SU-DHL-6 (cell line): ENCODE results near the gene C6orf89.

Source experiments
- H2AFZ ChIP-seq: fragments of 200-600 bp; sonication (generic); 2 replicates; pipeline ENCODE4 v1.6.1; 2014; ENCODE audit warnings: low read depth, mild to moderate bottlenecking, moderate library complexity, mixed read lengths, antibody characterized with exemption, low read length; ENCODE audit not compliant: severe bottlenecking
- H3F3A ChIP-seq: fragments of 200-600 bp; shearing (Covaris generic); 2 replicates; pipeline ENCODE4 v1.6.0; 2016; ENCODE audit warnings: antibody characterized with exemption, mild to moderate bottlenecking; ENCODE audit not compliant: insufficient read depth
- H3K27ac ChIP-seq: fragments of 200-600 bp; sonication (generic); 2 replicates; pipeline ENCODE4 v1.5.1; 2016; ENCODE audit warnings: low read depth, mild to moderate bottlenecking, low read length, moderate library complexity, mixed read lengths
- H3K27me3 ChIP-seq: fragments of 200-600 bp; sonication (generic), shearing (Covaris generic); 2 replicates; pipeline ENCODE4 v1.6.0; 2014; ENCODE audit warnings: mild to moderate bottlenecking, low read length
- H3K36me3 ChIP-seq: fragments of 200-600 bp; sonication (generic); 2 replicates; pipeline ENCODE4 v1.6.1; 2014; ENCODE audit warnings: mild to moderate bottlenecking, low read length, mixed read lengths
- H3K4me2 ChIP-seq: fragments of 300-600, 200-600 bp; shearing (Covaris generic), sonication (generic); 2 replicates; pipeline ENCODE4 v1.6.0; 2014; ENCODE audit warnings: low read length, low read depth, mild to moderate bottlenecking; ENCODE audit not compliant: poor library complexity, severe bottlenecking
- H3K4me3 ChIP-seq: fragments of 200-600 bp; sonication (generic); 2 replicates; pipeline ENCODE4 v1.5.1; 2014; ENCODE audit warnings: antibody characterized with exemption, low read length, mild to moderate bottlenecking, mixed read lengths; ENCODE audit not compliant: insufficient read depth, poor library complexity, severe bottlenecking
- H3K79me2 ChIP-seq: fragments of 200-600 bp; sonication (generic); 2 replicates; pipeline ENCODE4 v1.6.1; 2014; ENCODE audit warnings: mild to moderate bottlenecking, low read length, moderate library complexity; ENCODE audit not compliant: insufficient read depth
- H3K9ac ChIP-seq: fragments of 200-600 bp; sonication (generic); 2 replicates; pipeline ENCODE4 v1.7.0; 2014; ENCODE audit warnings: mild to moderate bottlenecking, low read length
- H3K9me2 ChIP-seq: fragments of 200-600 bp; sonication (generic); replicated peaks from 2 replicates; pipeline ENCODE4 v1.6.1; 2014; ENCODE audit warnings: low read length; ENCODE audit not compliant: insufficient read depth
- H3K9me3 ChIP-seq: fragments of 200-600 bp; sonication (generic); 2 replicates; pipeline ENCODE4 v1.6.1; 2014; ENCODE audit warnings: low read length, mixed read lengths; ENCODE audit not compliant: insufficient read depth
- H4K20me1 ChIP-seq: fragments of 200-600 bp; sonication (generic); 2 replicates; pipeline ENCODE4 v1.6.1; 2014; ENCODE audit warnings: low read depth, mild to moderate bottlenecking, antibody characterized with exemption, low read length, moderate library complexity, mixed read lengths
- EZH2phosphoT487 ChIP-seq: fragments of 200-600 bp; sonication (generic), shearing (Covaris generic); conservative IDR thresholded peaks from 2 replicates; pipeline ENCODE4 v1.6.1; 2018; ENCODE audit warnings: mild to moderate bottlenecking, antibody characterized with exemption, low read length, moderate library complexity, mixed read lengths
- TF ChIP-seq, protein P1 (sequence below): fragments of 200-600 bp; sonication (generic); IDR thresholded peaks from one replicate; pipeline ENCODE4 v1.5.1; 2017; ENCODE audit warnings: antibody characterized with exemption, mild to moderate bottlenecking, low read length, moderate library complexity; ENCODE audit not compliant: insufficient read depth, poor library complexity, severe bottlenecking

Gene C6orf89

DNA sequence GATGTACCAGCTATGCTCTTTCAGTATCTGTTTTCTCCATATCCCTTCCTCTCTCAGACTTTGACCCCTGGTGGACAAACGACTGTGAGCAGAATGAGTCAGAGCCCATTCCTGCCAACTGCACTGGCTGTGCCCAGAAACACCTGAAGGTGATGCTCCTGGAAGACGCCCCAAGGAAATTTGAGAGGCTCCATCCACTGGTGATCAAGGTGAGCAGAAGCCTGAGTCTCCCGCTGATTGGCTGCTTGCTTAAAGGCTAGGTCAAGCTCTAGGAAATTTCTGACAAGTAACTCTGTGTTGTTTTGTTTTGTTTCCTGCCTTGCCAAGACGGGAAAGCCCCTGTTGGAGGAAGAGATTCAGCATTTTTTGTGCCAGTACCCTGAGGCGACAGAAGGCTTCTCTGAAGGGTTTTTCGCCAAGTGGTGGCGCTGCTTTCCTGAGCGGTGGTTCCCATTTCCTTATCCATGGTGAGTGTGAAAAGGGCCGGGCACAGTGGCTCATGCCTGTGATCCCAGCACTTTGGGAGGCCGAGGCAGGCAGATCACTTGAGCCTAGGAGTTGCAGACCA, 28.6 kb downstream of the C6orf89 start:
- Histone ChIP-seq H3K27me3 (no peaks in the 10 kb centered on the region), H3K4me3 (no peak overlapping the region), H3K27ac (no peak overlapping the region), H4K20me1 (no peaks in the 10 kb centered on the region), H3K9me3 (no peaks in the 10 kb centered on the region), H3K79me2 (0 out of 2 replicates have a peak, but pooled peaks cover 1% of the 10 kb centered on the region), H3F3A (0 out of 2 replicates have a peak, but pooled peaks cover 4% of the 10 kb centered on the region), H3K4me2 (no peak overlapping the region), H3K9me2 (no peaks in the 10 kb centered on the region), H3K9ac (no peak overlapping the region), H2AFZ (no peak overlapping the region), H3K36me3 (peaks cover 30% of the 10 kb centered on the region)
- TF ChIP-seq, protein P1, sequence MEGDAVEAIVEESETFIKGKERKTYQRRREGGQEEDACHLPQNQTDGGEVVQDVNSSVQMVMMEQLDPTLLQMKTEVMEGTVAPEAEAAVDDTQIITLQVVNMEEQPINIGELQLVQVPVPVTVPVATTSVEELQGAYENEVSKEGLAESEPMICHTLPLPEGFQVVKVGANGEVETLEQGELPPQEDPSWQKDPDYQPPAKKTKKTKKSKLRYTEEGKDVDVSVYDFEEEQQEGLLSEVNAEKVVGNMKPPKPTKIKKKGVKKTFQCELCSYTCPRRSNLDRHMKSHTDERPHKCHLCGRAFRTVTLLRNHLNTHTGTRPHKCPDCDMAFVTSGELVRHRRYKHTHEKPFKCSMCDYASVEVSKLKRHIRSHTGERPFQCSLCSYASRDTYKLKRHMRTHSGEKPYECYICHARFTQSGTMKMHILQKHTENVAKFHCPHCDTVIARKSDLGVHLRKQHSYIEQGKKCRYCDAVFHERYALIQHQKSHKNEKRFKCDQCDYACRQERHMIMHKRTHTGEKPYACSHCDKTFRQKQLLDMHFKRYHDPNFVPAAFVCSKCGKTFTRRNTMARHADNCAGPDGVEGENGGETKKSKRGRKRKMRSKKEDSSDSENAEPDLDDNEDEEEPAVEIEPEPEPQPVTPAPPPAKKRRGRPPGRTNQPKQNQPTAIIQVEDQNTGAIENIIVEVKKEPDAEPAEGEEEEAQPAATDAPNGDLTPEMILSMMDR: no peak
- TF ChIP-seq EZH2phosphoT487: no peak

DNA sequence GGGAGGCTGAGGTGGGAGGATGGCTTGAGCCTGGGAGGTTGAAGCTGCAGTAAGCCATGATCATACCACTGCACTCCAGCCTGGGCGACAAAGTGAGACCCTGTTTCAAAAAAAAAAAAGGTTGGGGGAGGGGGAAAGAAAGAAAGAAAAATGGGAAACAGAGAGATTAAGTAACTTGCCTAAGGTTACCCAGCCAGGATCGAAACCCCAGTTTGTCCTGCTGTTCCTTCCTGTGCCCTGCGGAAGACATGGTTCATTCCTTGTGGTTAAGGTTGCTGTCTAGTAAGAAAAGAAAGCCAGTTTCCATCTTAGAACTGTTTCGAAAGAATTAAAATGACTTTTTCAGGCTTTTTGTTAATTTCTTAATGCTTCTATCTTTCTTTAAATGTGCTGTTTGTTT, 29.8 kb downstream of the C6orf89 start:
- Histone ChIP-seq H3K36me3 (peaks cover 35% of the 10 kb centered on the region), H4K20me1 (no peaks in the 10 kb centered on the region), H3K27ac (no peak overlapping the region), H3K4me2 (no peak overlapping the region), H3K4me3 (no peak overlapping the region), H3K79me2 (no peaks in the 10 kb centered on the region), H3K27me3 (no peaks in the 10 kb centered on the region), H2AFZ (no peak overlapping the region), H3K9me2 (no peaks in the 10 kb centered on the region), H3K9ac (no peak overlapping the region), H3K9me3 (no peaks in the 10 kb centered on the region), H3F3A (0 out of 2 replicates have a peak, but pooled peaks cover 4% of the 10 kb centered on the region)
- no peak for TF ChIP-seq EZH2phosphoT487
- TF ChIP-seq, protein P1: no peak

DNA sequence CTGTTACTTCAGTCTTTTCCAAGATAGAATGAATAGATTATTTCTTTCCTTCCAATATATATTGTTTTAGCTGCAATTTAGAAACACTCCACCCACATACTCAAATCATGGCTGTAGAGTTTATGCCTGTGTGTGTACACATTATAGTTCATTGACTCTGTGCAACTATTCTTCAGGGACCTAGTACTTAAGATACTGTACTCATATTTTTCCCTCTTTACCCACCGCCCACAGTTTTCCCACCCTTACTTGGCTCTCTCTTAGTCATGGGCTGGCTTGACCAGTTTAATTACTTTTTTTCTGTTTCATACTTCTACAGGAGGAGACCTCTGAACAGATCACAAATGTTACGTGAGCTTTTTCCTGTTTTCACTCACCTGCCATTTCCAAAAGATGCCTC, 30.4 kb downstream of the C6orf89 start:
- Histone ChIP-seq H2AFZ (no peak overlapping the region), H3K79me2 (no peaks in the 10 kb centered on the region), H3K9me2 (no peaks in the 10 kb centered on the region), H3K27me3 (no peaks in the 10 kb centered on the region), H3K4me2 (no peak overlapping the region), H3K9me3 (no peaks in the 10 kb centered on the region), H3K4me3 (no peak overlapping the region), H3K9ac (no peak overlapping the region), H4K20me1 (no peaks in the 10 kb centered on the region), H3F3A (0 out of 2 replicates have a peak, but pooled peaks cover 4% of the 10 kb centered on the region), H3K36me3 (peaks cover 37% of the 10 kb centered on the region), H3K27ac (no peak overlapping the region)
- TF ChIP-seq, protein P1: no peak
- TF ChIP-seq EZH2phosphoT487: no peak
